Measurements from ENCODE around the gene ACVR1C.

ACVR1C gene

GRCh38 chr2:157508676-157509075, 120.0 kb downstream of the ACVR1C start:
- in situ Hi-C loops (cut with MboI; ENCODE audit: low sequenced_read_pairs, unreplicated experiment) = loop anchor here (25.0 kb wide), 1 partner anchor 504 kb away; no protein-coding TSS in a partner anchor
- DNase-seq (ENCODE audit: low spot score) = no peak

DNA sequence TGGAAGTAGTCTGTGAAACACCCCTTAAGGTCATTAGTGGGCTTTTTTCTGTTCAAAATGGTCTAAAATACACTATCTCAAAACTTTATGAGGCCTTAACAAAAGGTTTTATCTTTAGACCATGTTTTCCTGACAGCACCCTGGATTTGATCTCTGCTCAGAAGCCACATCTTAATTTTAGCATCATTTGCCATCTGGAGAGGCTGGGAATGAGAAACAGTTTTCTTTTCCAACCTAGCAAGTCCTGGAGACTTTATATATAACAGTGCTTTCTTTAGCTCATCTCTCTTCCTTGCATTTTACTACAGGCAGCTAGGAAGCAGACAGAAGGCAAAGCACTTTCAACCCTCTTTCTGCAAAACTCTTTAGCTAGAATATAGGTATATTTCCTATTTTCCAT, 122.1 kb downstream of the ACVR1C start:
- TF ChIP-seq CTCF (IDR thresholded peaks at IDR 0.05; ENCODE audit: borderline replicate concordance, control extremely low read depth, extremely low read depth, insufficient read depth, missing control alignments) = no peak
- DNase-seq (ENCODE audit: low spot score) = no peak
- in situ Hi-C loops (cut with MboI; ENCODE audit: low sequenced_read_pairs, unreplicated experiment) = loop anchor here (25.0 kb wide), 1 partner anchor 506 kb away; no protein-coding TSS in a partner anchor

More at GRCh38 chr2:157508676-157509075, 120.0 kb downstream of the ACVR1C start:
- TF ChIP-seq CTCF (IDR thresholded peaks at IDR 0.05; ENCODE audit: borderline replicate concordance, control extremely low read depth, extremely low read depth, insufficient read depth, missing control alignments) = no peak

DNA sequence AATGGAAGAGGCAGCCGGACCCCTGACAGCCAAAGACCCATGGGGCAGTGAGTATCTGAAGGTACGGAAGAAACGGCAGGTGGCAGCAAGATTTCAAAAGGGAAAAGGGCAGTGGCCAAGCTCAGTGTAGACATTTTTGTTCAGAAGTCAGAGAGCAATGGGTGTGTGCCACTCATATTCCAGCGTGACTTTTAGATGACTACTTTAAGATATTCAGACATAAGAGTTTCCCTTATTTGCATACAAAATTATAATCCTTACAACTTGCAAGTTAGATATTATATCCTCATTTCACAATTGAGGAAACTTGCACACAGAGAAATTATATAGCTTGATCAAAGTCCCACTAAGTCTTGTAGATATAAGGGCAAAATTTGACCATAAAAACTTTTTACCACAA, 124.0 kb downstream of the ACVR1C start:
- no peak for DNase-seq (ENCODE audit: low spot score)
- no peak for TF ChIP-seq CTCF (IDR thresholded peaks at IDR 0.05; ENCODE audit: borderline replicate concordance, control extremely low read depth, extremely low read depth, insufficient read depth, missing control alignments)
- in situ Hi-C loops (cut with MboI; ENCODE audit: low sequenced_read_pairs, unreplicated experiment) = loop anchor here (25.0 kb wide), 1 partner anchor 508 kb away; no protein-coding TSS in a partner anchor

GRCh38 chr2:157501026-157501425, 127.6 kb downstream of the ACVR1C start:
- in situ Hi-C loops (cut with MboI; ENCODE audit: low sequenced_read_pairs, unreplicated experiment) = loop anchor here (25.0 kb wide), 1 partner anchor 511 kb away; no protein-coding TSS in a partner anchor
- DNase-seq (ENCODE audit: low spot score) = no peak

DNA sequence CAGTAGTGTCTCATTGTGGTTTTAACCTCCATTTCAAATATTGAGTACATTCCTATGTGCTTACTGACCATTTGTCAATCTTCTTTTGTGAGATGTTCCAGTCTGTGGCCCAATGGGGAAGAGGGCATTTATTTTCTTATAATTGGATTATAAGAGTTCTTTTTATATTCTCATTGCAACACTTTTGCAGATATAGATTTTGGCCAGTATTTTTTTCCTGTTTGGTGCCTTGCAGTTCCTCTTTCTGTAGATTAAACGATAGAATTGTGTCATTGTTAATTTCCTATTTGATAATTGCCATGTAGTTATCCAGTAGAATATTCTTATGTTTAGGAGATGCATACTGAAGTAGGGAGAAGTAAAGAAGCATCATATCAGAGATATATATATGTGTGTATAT, 128.3 kb downstream of the ACVR1C start:
- DNase-seq (ENCODE audit: low spot score) = no peak

More at GRCh38 chr2:157501026-157501425, 127.6 kb downstream of the ACVR1C start:
- TF ChIP-seq CTCF (IDR thresholded peaks at IDR 0.05; ENCODE audit: borderline replicate concordance, control extremely low read depth, extremely low read depth, insufficient read depth, missing control alignments) = no peak

DNA sequence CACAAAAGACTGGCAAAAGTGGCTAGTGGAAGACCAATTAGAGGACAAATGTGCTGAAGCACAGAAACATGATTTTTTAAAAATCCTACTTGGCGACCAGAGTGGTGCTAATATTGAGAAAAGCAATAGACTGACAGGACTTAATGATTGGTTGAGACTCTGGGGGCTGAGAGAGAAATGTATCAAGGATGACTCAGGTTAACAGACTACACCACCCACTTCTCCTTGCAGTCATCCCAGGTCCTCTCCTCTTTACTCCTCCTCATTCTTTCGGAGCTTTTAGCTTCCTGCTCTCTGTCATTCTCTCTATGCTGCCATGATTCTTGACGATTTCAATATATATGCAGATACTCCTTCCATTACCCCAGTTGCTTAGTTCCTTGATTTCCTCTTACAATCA, 130.2 kb downstream of the ACVR1C start:
- in situ Hi-C loops (cut with MboI; ENCODE audit: low sequenced_read_pairs, unreplicated experiment) = loop anchor here (10.0 kb wide), 1 partner anchor 174 kb away; the partner anchor contains the start of gene ERMN
- TF ChIP-seq CTCF (IDR thresholded peaks at IDR 0.05; ENCODE audit: borderline replicate concordance, control extremely low read depth, extremely low read depth, insufficient read depth, missing control alignments) = no peak
- no peak for DNase-seq (ENCODE audit: low spot score)

More for the DNA sequence above, 128.3 kb downstream of the ACVR1C start:
- in situ Hi-C loops (cut with MboI; ENCODE audit: low sequenced_read_pairs, unreplicated experiment) = loop anchor here (25.0 kb wide), 1 partner anchor 512 kb away; no protein-coding TSS in a partner anchor
- TF ChIP-seq CTCF (IDR thresholded peaks at IDR 0.05; ENCODE audit: borderline replicate concordance, control extremely low read depth, extremely low read depth, insufficient read depth, missing control alignments) = no peak
